ENCODE results near the gene BCOR. TPM values are rescaled to one million over a fixed set of nuclear protein-coding genes. Genes with fewer than 3 reads are reported as not detected.
A peak's percentile ranks its signal among the peaks of the same experiment; 100 is the strongest.

The BCOR gene
- total and polyA plus RNA-seq, 4 donors: 5.6 to 23.0 (median 11.0) TPM

DNA sequence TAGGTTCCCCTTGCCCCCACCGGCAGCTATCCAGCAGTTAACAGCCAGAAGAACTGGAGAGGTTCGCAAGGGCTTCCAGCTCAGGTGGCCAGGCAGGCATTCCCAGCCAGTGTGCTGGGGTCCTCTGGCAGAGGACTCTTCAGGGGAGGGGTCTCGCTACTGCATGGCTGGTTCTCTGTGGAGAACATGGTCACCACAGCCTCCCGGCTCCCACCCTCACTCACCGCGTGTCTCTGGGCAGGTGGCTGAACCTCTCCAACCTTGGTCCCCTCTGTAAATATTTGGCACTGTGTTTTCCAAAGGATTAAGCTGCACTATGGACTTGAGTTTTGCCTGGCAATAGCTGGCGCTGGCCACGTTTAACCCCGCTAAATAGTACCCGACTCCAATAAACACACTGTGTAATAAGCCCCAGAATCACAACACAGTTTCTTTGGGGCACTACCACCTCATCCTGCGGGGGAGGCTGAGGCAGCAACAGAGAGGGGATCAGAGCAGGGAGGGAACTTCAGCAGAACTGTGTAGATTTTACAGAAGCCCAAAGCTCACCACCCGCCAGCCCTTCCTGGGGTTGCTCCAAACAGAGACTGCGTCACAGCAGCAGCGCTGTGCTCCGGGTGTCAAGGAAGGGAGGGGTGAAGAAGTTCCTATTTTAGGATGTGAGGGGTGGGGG lies 15.2 kb downstream of the BCOR start:
- WGBS: 22% methylated on average over 15 of the region's 15 CpGs
- TF ChIP-seq SP1 (IDR thresholded peaks at IDR 0.05) (peak; percentile 82), EGR1 (IDR thresholded peaks at IDR 0.05; ENCODE audit: low read depth in 2 of 2) (peak in 1 of 2 donors; percentile 40), RAD21 (IDR thresholded peaks at IDR 0.05) (peak; percentile 26 to 28), FOXA2 (IDR thresholded peaks at IDR 0.05) (no peak), RXRA (IDR thresholded peaks at IDR 0.05) (peak; percentile 80 to 86), HNF4G (IDR thresholded peaks at IDR 0.05) (peak; percentile 44), TAF1 (conservative IDR thresholded peaks at IDR 0.05) (no peak), YY1 (IDR thresholded peaks at IDR 0.05) (no peak), NR2F2 (IDR thresholded peaks at IDR 0.05) (peak; percentile 12), ZBTB33 (IDR thresholded peaks at IDR 0.05) (no peak), HNF4A (conservative IDR thresholded peaks at IDR 0.05) (peak; percentile 80 to 84), ATF3 (IDR thresholded peaks at IDR 0.05) (no peak), JUND (IDR thresholded peaks at IDR 0.05) (peak in 1 of 2 donors; percentile 25)
- TF ChIP-seq, protein P1, sequence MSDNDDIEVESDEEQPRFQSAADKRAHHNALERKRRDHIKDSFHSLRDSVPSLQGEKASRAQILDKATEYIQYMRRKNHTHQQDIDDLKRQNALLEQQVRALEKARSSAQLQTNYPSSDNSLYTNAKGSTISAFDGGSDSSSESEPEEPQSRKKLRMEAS (IDR thresholded peaks at IDR 0.05): peak; percentile 69
- Histone ChIP-seq H3K4me1 (ENCODE audit: control insufficient read depth in 4 of 4, insufficient read depth in 4 of 4, low read length in 3 of 4) (peaks cover 26 to 62% (median 40%) of the 10 kb centered on the region in 4 donors), H3K9me3 (ENCODE audit: control insufficient read depth in 4 of 4, low read length in 3 of 4) (no peaks in the 10 kb centered on the region), H3K4me3 (ENCODE audit: low read depth in 1 of 3, low read length in 3 of 3) (peak overlapping the region in 1 of 3 donors; percentile 48), H3K27ac (ENCODE audit: low read depth in 1 of 2, low read length in 2 of 2) (peak overlapping the region; percentile 75 to 78), H3K36me3 (ENCODE audit: control insufficient read depth in 4 of 4, insufficient read depth in 3 of 4, low read depth in 1 of 4, low read length in 3 of 4) (no peaks in the 10 kb centered on the region), H3K9ac (ENCODE audit: low read depth in 1 of 2, low read length in 2 of 2) (peak overlapping the region in 1 of 2 donors; percentile 12), H3K27me3 (ENCODE audit: control insufficient read depth in 4 of 4, insufficient read depth in 4 of 4, low read length in 3 of 4) (no peaks in the 10 kb centered on the region)
- no peak for DNase-seq (ENCODE audit: low spot score)

- TF ChIP-seq ATF3 (IDR thresholded peaks at IDR 0.05) (no peak), FOXA2 (IDR thresholded peaks at IDR 0.05) (no peak), ZBTB33 (IDR thresholded peaks at IDR 0.05) (no peak), TAF1 (conservative IDR thresholded peaks at IDR 0.05) (no peak), SP1 (IDR thresholded peaks at IDR 0.05) (no peak), YY1 (IDR thresholded peaks at IDR 0.05) (no peak), NR2F2 (IDR thresholded peaks at IDR 0.05) (no peak), GABPA (IDR thresholded peaks at IDR 0.05 in 1 of 2, conservative IDR thresholded peaks at IDR 0.05 in 1 of 2) (no peak), RAD21 (IDR thresholded peaks at IDR 0.05) (no peak), HNF4A (conservative IDR thresholded peaks at IDR 0.05) (no peak), EGR1 (IDR thresholded peaks at IDR 0.05; ENCODE audit: low read depth in 2 of 2) (no peak), HNF4G (IDR thresholded peaks at IDR 0.05) (no peak), RXRA (IDR thresholded peaks at IDR 0.05) (no peak)
- TF ChIP-seq, protein P2, sequence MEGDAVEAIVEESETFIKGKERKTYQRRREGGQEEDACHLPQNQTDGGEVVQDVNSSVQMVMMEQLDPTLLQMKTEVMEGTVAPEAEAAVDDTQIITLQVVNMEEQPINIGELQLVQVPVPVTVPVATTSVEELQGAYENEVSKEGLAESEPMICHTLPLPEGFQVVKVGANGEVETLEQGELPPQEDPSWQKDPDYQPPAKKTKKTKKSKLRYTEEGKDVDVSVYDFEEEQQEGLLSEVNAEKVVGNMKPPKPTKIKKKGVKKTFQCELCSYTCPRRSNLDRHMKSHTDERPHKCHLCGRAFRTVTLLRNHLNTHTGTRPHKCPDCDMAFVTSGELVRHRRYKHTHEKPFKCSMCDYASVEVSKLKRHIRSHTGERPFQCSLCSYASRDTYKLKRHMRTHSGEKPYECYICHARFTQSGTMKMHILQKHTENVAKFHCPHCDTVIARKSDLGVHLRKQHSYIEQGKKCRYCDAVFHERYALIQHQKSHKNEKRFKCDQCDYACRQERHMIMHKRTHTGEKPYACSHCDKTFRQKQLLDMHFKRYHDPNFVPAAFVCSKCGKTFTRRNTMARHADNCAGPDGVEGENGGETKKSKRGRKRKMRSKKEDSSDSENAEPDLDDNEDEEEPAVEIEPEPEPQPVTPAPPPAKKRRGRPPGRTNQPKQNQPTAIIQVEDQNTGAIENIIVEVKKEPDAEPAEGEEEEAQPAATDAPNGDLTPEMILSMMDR (IDR thresholded peaks at IDR 0.05; ENCODE audit: low read depth, low read length, missing input control): no peak
- Histone ChIP-seq H3K4me3 (ENCODE audit: low read depth in 1 of 3, low read length in 3 of 3) (no peak overlapping the region), H3K27ac (ENCODE audit: low read depth in 1 of 2, low read length in 2 of 2) (peak overlapping the region in 1 of 2 donors; percentile 78), H3K4me1 (ENCODE audit: control insufficient read depth in 4 of 4, insufficient read depth in 4 of 4, low read length in 3 of 4) (peaks cover 26 to 61% (median 39%) of the 10 kb centered on the region in 4 donors), H3K36me3 (ENCODE audit: control insufficient read depth in 4 of 4, insufficient read depth in 3 of 4, low read depth in 1 of 4, low read length in 3 of 4) (peaks cover 0 to 2% (median 0%) of the 10 kb centered on the region in 4 donors), H3K9me3 (ENCODE audit: control insufficient read depth in 4 of 4, low read length in 3 of 4) (no peaks in the 10 kb centered on the region), H3K9ac (ENCODE audit: low read depth in 1 of 2, low read length in 2 of 2) (no peak overlapping the region), H3K27me3 (ENCODE audit: control insufficient read depth in 4 of 4, insufficient read depth in 4 of 4, low read length in 3 of 4) (no peaks in the 10 kb centered on the region)
- no peak for DNase-seq (ENCODE audit: low spot score)
- 39% methylated on average over 4 of the region's 4 CpGs for WGBS
These were observed 16.1 kb downstream of the BCOR start for GRCh38 chrX:40081679-40082068.
